ENCODE measurements around the gene LTBP4.

LTBP4 gene

GRCh38 chr19:40623403-40624251, 22.5 kb downstream of the LTBP4 start (continued):
- TF ChIP-seq ZNF18 (tag by site-specific recombination; IDR thresholded peaks at IDR 0.05) (peak; percentile 56; the same call in 1 of the 2 replicates), ZNF623 (tag by site-specific recombination; IDR thresholded peaks at IDR 0.05) (no peak), ZNF391 (tag by site-specific recombination; IDR thresholded peaks at IDR 0.05; ENCODE audit: borderline replicate concordance, low read depth) (peak; percentile 77; the same call in 1 of the 2 replicates), HIC1 (tag by site-specific recombination; IDR thresholded peaks at IDR 0.05) (peak; percentile 95), ZBTB6 (tag by site-specific recombination; IDR thresholded peaks at IDR 0.05) (peak; percentile 76; the same call in 1 of the 2 replicates), ZNF501 (tag by site-specific recombination; IDR thresholded peaks at IDR 0.05) (peak; percentile 96), ZNF341 (tag by site-specific recombination; IDR thresholded peaks at IDR 0.05; ENCODE audit: low read depth) (peak; percentile 90), ZNF121 (tag by site-specific recombination; IDR thresholded peaks at IDR 0.05) (no peak), ZNF157 (tag by site-specific recombination; IDR thresholded peaks at IDR 0.05) (0 out of 2 replicates have a peak, but pooled peaks have one; percentile 30), ZNF561 (tag by site-specific recombination; IDR thresholded peaks at IDR 0.05; ENCODE audit: borderline replicate concordance) (peak; percentile 93; the same call in 1 of the 2 replicates), ZNF366 (tag by site-specific recombination; conservative IDR thresholded peaks at IDR 0.05) (peak; percentile 92), ZNF843 (tag by site-specific recombination; IDR thresholded peaks at IDR 0.05) (0 out of 2 replicates have a peak, but pooled peaks have one; percentile 75), ZNF132 (tag by site-specific recombination; IDR thresholded peaks at IDR 0.05; ENCODE audit: borderline replicate concordance) (no peak), ZNF140 (tag by site-specific recombination; IDR thresholded peaks at IDR 0.05) (no peak), ZBTB48 (tag by site-specific recombination; IDR thresholded peaks at IDR 0.05) (peak; percentile 88; the same call in 1 of the 2 replicates), ZBTB21 (tag by site-specific recombination; IDR thresholded peaks at IDR 0.05) (peak; percentile 77), AEBP2 (tag by site-specific recombination; IDR thresholded peaks at IDR 0.05; ENCODE audit: borderline replicate concordance) (no peak), ZNF549 (tag by site-specific recombination; IDR thresholded peaks at IDR 0.05) (no peak), ZFP41 (tag by site-specific recombination; IDR thresholded peaks at IDR 0.05; ENCODE audit: borderline replicate concordance) (no peak), ZNF600 (tag by site-specific recombination; IDR thresholded peaks at IDR 0.05) (peak; percentile 99), ZXDB (tag by site-specific recombination; IDR thresholded peaks at IDR 0.05) (peak; percentile 87), ZNF274 (IDR thresholded peaks at IDR 0.05; ENCODE audit: low read length) (no peak), ZNF274 (tag by site-specific recombination; IDR thresholded peaks at IDR 0.05; ENCODE audit: borderline replicate concordance) (no peak), ZFHX2 (tag by site-specific recombination; conservative IDR thresholded peaks at IDR 0.05) (peak; percentile 96), ZNF433 (tag by site-specific recombination; IDR thresholded peaks at IDR 0.05; ENCODE audit: low read depth) (no peak), ZNF19 (tag by site-specific recombination; IDR thresholded peaks at IDR 0.05; ENCODE audit: low read depth) (no peak), SCRT2 (tag by site-specific recombination; IDR thresholded peaks at IDR 0.05) (no peak), ZNF544 (tag by site-specific recombination; IDR thresholded peaks at IDR 0.05) (no peak), ZNF777 (tag by site-specific recombination; IDR thresholded peaks at IDR 0.05; ENCODE audit: borderline replicate concordance) (peak; percentile 71; the same call in 1 of the 2 replicates), ZNF645 (tag by site-specific recombination; IDR thresholded peaks at IDR 0.05) (no peak), ZNF629 (tag by site-specific recombination; IDR thresholded peaks at IDR 0.05) (peak; percentile 92), GLI4 (tag by site-specific recombination; IDR thresholded peaks at IDR 0.05) (no peak)
